ENCODE measurements around the gene CRACDL.

DNA sequence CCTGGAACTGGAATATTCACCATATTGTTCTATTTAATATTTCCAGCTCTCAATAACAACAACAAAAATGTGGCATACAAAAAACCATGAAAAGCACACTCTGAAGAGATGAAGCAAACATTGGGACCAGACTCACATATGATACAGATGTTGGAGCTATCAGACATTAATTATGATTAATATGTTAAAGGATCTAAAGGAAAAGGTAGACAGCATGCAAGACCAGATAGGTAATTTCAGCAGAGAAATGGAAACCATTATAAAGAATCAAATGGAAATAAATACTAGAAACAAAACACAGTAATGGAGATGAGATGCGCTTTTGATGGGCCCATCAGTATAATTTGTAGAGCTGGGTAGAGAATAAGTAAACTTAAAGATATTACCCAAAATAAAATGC is 154.2 kb downstream of the CRACDL start:
- TF ChIP-seq NFRKB (IDR thresholded peaks at IDR 0.05) (no peak), FOXA1 (IDR thresholded peaks at IDR 0.05) (no peak), ELF4 (IDR thresholded peaks at IDR 0.05) (no peak), BHLHE40 (IDR thresholded peaks at IDR 0.05; ENCODE audit: borderline replicate concordance) (no peak), PKNOX1 (IDR thresholded peaks at IDR 0.05) (no peak)

Data from HEK293T (cell line).